Esophagus muscularis mucosa (tissue), 4 donors: Measurements from ENCODE around the gene MUSTN1. TPM values are rescaled to one million over a fixed set of nuclear protein-coding genes. Genes with fewer than 3 reads are reported as not detected.

Source experiments
- DNase-seq: peaks from one replicate; pipeline ENCODE4 v3.0.0-alpha.2; 2017; ENCODE audit errors: extremely low spot score
- H3K27ac ChIP-seq, 4 donors: fragments of 200-600 bp; sonication (generic); replicated peaks in 1 of 4; 1 replicate in 3 of 4; 2 replicates in 1 of 4; pipeline ENCODE4 v1.5.1; 2016 to 2019; ENCODE audit warnings: mild to moderate bottlenecking in 1 of 4
- H3K27me3 ChIP-seq, 4 donors: fragments of 200-600 bp; sonication (generic); one replicate each; pipeline versions ENCODE4 v1.5.1 to v1.6.0; 2016 to 2019
- H3K36me3 ChIP-seq, 4 donors: fragments of 200-600 bp; sonication (generic); one replicate each; pipeline ENCODE4 v1.5.1; 2016 to 2019
- H3K4me1 ChIP-seq, 4 donors: fragments of 200-600 bp; sonication (generic); one replicate each; pipeline ENCODE4 v1.5.1; 2016 to 2019
- H3K4me3 ChIP-seq, 4 donors: fragments of 200-600 bp; sonication (generic); 1 replicate in 2 of 4; 2 replicates in 2 of 4; pipeline ENCODE4 v1.5.1; 2016 to 2019; ENCODE audit warnings: mild to moderate bottlenecking in 4 of 4, moderate library complexity in 1 of 4
- H3K9me3 ChIP-seq, 4 donors: fragments of 200-600 bp; sonication (generic); 1 replicate in 3 of 4; 2 replicates in 1 of 4; pipeline ENCODE4 v1.5.1; 2016 to 2019
- EP300 ChIP-seq: sonication (generic); formaldehyde crosslinking; IDR thresholded peaks from one replicate; pipeline ENCODE4 v1.6.1; 2017; ENCODE audit warnings: antibody characterized with exemption
- POLR2A ChIP-seq: fragments of 450-650 bp; IDR thresholded peaks from one replicate; pipeline ENCODE4 v1.6.1; 2017; ENCODE audit warnings: antibody characterized with exemption, moderate library complexity, mild to moderate bottlenecking, low read depth
- POLR2AphosphoS5 ChIP-seq, 2 donors: sonication (generic); formaldehyde crosslinking; IDR thresholded peaks; one replicate each; pipeline ENCODE4 v1.6.1; 2017; ENCODE audit warnings: antibody characterized with exemption in 2 of 2
- WGBS: methylation state at CpG from one replicate; pipeline ENCODE4 v1.1.5; 2018; 5-methylcytosine and 5-hydroxymethylcytosine counted together
- intact Hi-C: fragments of 100-400 bp; cut with DNase I; formaldehyde crosslinking; loops from one replicate; pipeline ENCODE4 v1.15.1; 2023
- total RNA-seq, 4 donors: library from RNA; depleted of rRNA; stranded (reverse); fragments of >200 nt; gene quantifications; one replicate each; pipeline versions ENCODE4 v1.1.0 to v1.2.1, GENCODE V29; 2016
- TF ChIP-seq, protein P1 (sequence below), 3 experiments: fragments of 200-600 bp in 2 of 3; fragments of 450-650 bp in 1 of 3; sonication (generic) in 2 of 3; IDR thresholded peaks; one replicate each; pipeline ENCODE4 v1.5.1; 2017 to 2019; ENCODE audit warnings: antibody characterized with exemption in 3 of 3, mild to moderate bottlenecking in 2 of 3, moderate library complexity in 1 of 3

The MUSTN1 gene
- total RNA-seq, 4 donors from 2014 or later = 6.6 to 17.7 (median 12.5) TPM

DNA sequence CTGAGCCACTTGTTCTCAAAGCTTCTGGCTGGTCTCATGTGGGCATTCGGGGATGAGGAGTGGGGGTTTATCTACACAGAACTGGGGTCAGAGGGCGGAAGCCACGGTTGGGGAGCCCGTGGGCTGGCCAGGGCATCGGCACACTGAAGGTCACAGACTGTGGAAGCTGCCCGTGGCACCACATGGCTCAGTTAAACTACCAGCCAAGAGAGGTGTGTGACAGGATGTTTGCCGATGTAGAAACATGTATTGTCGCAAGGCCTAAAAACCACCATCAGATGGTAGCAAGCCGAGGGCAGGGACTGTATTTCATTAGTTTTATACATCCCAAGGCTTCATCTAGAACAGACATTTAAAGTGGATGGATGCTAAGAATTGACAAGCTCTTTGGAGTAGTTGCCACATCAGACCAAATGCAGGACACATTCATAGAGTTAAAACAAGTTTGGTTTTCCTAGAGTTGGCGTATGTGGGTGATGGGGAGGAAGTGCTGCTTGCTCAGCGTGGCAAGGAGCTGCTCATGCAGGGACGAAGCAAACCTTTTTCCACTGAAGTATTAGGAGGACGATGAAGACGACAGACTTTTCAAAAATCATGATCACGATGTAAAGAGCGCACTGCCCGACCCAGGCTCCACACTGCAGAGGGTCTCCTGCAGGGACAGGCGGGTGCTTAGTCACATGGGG, 9.6 kb upstream of the MUSTN1 start:
- H3K36me3 ChIP-seq = peaks cover 0 to 64% (median 39%) of the 10 kb centered on the region in 4 donors
- no peak for DNase-seq
- 66% methylated on average over 18 of the region's 18 CpGs for WGBS
- H3K4me1 ChIP-seq = peaks cover 51 to 80% (median 72%) of the 10 kb centered on the region in 4 donors
- H3K27ac ChIP-seq = peak overlapping the region; percentile 78 to 83 (median 80)
- H3K9me3 ChIP-seq = no peaks in the 10 kb centered on the region
- TF ChIP-seq, protein P1, sequence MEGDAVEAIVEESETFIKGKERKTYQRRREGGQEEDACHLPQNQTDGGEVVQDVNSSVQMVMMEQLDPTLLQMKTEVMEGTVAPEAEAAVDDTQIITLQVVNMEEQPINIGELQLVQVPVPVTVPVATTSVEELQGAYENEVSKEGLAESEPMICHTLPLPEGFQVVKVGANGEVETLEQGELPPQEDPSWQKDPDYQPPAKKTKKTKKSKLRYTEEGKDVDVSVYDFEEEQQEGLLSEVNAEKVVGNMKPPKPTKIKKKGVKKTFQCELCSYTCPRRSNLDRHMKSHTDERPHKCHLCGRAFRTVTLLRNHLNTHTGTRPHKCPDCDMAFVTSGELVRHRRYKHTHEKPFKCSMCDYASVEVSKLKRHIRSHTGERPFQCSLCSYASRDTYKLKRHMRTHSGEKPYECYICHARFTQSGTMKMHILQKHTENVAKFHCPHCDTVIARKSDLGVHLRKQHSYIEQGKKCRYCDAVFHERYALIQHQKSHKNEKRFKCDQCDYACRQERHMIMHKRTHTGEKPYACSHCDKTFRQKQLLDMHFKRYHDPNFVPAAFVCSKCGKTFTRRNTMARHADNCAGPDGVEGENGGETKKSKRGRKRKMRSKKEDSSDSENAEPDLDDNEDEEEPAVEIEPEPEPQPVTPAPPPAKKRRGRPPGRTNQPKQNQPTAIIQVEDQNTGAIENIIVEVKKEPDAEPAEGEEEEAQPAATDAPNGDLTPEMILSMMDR (IDR thresholded peaks at IDR 0.05) = no peak
- intact Hi-C loops = no loop called here
- H3K4me3 ChIP-seq = no peak overlapping the region
- no peaks in the 10 kb centered on the region for H3K27me3 ChIP-seq

DNA sequence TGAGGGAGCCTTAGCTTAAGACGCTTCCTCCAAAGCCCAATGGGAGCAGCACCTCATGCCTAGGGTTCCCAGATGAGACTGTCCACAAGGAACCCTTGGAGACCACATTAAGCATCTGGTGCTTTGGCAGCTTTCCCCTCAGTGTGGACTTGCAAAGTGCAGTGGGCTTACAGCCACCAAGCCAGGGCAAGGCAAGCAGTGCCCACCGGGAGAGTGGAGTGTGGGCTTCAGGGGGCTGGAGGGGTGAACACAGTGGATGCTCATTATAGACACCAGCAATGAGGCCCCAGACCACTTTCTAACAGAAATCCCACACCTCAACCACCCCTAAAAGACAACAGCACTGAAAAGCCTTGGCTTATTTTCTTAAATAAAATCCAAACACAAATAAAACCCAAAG, 9.1 kb upstream of the MUSTN1 start:
- H3K27ac ChIP-seq = peak overlapping the region; percentile 78 to 83 (median 80)
- TF ChIP-seq, protein P1 (IDR thresholded peaks at IDR 0.05) = no peak
- TF ChIP-seq POLR2A (no peak), EP300 (no peak), POLR2AphosphoS5 (IDR thresholded peaks at IDR 0.05) (no peak)
- no peak overlapping the region for H3K4me3 ChIP-seq
- intact Hi-C loops = no loop called here
- H3K27me3 ChIP-seq = no peaks in the 10 kb centered on the region
- WGBS = 90% methylated on average over 2 of the region's 2 CpGs
- no peaks in the 10 kb centered on the region for H3K9me3 ChIP-seq
- peaks cover 0 to 64% (median 37%) of the 10 kb centered on the region in 4 donors for H3K36me3 ChIP-seq
- DNase-seq = no peak
- H3K4me1 ChIP-seq = peaks cover 51 to 74% (median 67%) of the 10 kb centered on the region in 4 donors

DNA sequence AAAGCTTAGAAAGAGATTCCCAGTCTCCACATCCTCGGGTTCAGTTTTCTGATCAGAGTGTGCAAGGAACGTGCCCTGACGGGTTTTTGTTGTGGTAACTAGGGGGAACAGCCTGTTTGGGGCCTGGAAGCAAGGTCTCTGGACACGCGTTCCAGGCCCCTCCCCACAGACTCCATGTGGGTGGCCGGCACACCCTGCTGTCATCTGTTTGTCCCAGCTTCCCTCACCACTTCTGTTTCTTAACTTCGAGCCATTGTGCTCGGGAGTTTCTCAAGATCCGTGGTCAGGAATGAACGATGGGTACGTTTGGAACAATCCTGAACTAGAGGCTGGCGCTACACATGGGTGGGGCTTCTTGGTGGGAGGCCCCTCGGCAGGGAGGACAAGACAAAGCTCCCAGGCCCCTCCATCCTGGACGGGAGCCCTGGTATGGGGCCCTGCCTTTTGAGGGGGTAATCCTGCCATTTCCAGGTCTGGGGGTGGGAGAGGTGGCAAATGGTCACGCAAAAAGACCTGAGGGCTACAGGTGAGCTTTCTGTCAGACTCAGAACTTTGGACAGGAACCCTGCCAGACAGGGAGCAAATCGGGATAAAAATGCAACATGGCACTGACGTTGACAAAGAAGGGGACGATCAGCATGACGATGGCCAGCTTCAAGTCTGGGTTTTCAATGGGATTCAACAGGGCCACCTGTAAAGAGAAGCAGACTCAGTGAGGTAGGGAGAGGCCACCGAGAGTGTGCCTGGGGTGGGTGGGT, 8.5 kb upstream of the MUSTN1 start:
- H3K27me3 ChIP-seq = no peaks in the 10 kb centered on the region
- no peaks in the 10 kb centered on the region for H3K9me3 ChIP-seq
- 77% methylated on average over 13 of the region's 20 CpGs for WGBS
- no peak for DNase-seq
- peaks cover 51 to 68% (median 62%) of the 10 kb centered on the region in 4 donors for H3K4me1 ChIP-seq
- peak overlapping the region; percentile 78 to 83 (median 80) for H3K27ac ChIP-seq
- H3K4me3 ChIP-seq = no peak overlapping the region
- peaks cover 0 to 64% (median 35%) of the 10 kb centered on the region in 4 donors for H3K36me3 ChIP-seq
- TF ChIP-seq POLR2AphosphoS5 (IDR thresholded peaks at IDR 0.05) (no peak), EP300 (no peak), POLR2A (no peak)
- TF ChIP-seq, protein P1 (IDR thresholded peaks at IDR 0.05) = no peak
- intact Hi-C loops = no loop called here

DNA sequence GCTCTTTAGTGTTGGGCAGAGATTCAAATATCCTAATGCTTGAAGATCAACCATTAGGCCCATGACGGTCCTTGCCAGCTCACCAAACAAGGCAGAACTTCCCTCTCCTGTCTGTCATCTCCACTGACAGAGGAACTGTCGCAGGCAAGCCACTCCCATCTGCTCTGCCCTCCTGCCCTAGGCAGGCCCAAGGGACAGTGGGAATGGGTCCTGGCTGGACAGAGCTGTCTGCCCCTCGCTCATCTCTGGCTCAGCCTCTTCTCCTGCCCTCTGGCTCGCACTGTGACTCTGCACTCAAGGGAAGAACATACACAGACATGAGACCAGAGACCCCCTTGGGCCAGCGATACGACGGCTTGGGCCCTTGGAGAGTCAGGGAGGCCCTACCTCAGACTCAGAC, 7.6 kb upstream of the MUSTN1 start:
- TF ChIP-seq POLR2AphosphoS5 (IDR thresholded peaks at IDR 0.05) (no peak), POLR2A (no peak), EP300 (no peak)
- TF ChIP-seq, protein P1 (IDR thresholded peaks at IDR 0.05) = no peak
- Histone ChIP-seq H3K36me3 (peaks cover 0 to 64% (median 31%) of the 10 kb centered on the region in 4 donors), H3K27me3 (no peaks in the 10 kb centered on the region), H3K9me3 (no peaks in the 10 kb centered on the region), H3K4me3 (no peak overlapping the region), H3K27ac (peak overlapping the region; percentile 0 to 82 (median 10)), H3K4me1 (peaks cover 51 to 63% (median 56%) of the 10 kb centered on the region in 4 donors)
- no peak for DNase-seq
- 31% methylated on average over 4 of the region's 7 CpGs for WGBS
- intact Hi-C loops = no loop called here
